IMR-90 (cell line): ENCODE measurements around the gene MAGI2. TPM values are rescaled to one million over a fixed set of nuclear protein-coding genes. Genes with fewer than 3 reads are reported as not detected.

Experiments used
- ATAC-seq: fragments of 200-7000 bp; cut with Tn5 transposase; 2 replicates; pipeline ENCODE4 v1.9.1; 2020; ENCODE audit warnings: low read depth, mild to moderate bottlenecking, moderate library complexity
- BruUV-seq: library from RNA; stranded (reverse); fragments of 400-500 nt; replicated peaks from 2 replicates; lab custom pipeline; 2021; lab: Mats Ljungman, UMichigan
- CTCF ChIA-PET: fragments of 300-600 bp; formaldehyde crosslinking; extraction: SDS; loops from one replicate; lab custom pipeline; 2021; ENCODE audit warnings: antibody characterized with exemption; lab: Yijun Ruan, JAX
- POLR2A ChIA-PET: fragments of 300-600 bp; sonication (Branson Sonifier 250); formaldehyde crosslinking; loops from one replicate; lab custom pipeline; 2022; ENCODE audit warnings: antibody characterized with exemption; ENCODE audit not compliant: unreplicated experiment; lab: Charles Lee
- DNase-seq: peaks from one replicate; pipeline ENCODE4 v3.0.0; 2013
- H2AFZ ChIP-seq: replicated peaks from 2 replicates; pipeline ENCODE3; 2013; ENCODE audit warnings: low read length, mild to moderate bottlenecking; ENCODE audit not compliant: poor library complexity
- H2AK5ac ChIP-seq: 2 replicates; pipeline ENCODE4 v1.6.1; 2013; ENCODE audit warnings: low read depth, low read length, inconsistent platforms
- H2AK9ac ChIP-seq: replicated peaks from 2 replicates; pipeline ENCODE3; 2013; ENCODE audit warnings: mild to moderate bottlenecking, low read depth, low read length, moderate library complexity; ENCODE audit not compliant: poor library complexity
- H2BK120ac ChIP-seq: 2 replicates; pipeline ENCODE4 v1.6.1; 2013; ENCODE audit warnings: low read depth, low read length, inconsistent platforms
- H2BK15ac ChIP-seq: 3 replicates; pipeline ENCODE4 v1.6.1; 2013; ENCODE audit warnings: low read depth, low read length, inconsistent platforms
- H2BK20ac ChIP-seq: 2 replicates; pipeline ENCODE4 v1.6.1; 2013; ENCODE audit warnings: low read depth, mild to moderate bottlenecking, inconsistent platforms, low read length, moderate library complexity
- H2BK5ac ChIP-seq: 2 replicates; pipeline ENCODE4 v1.6.1; 2013; ENCODE audit warnings: mild to moderate bottlenecking, low read depth, low read length, inconsistent platforms; ENCODE audit not compliant: poor library complexity, severe bottlenecking
- H3K14ac ChIP-seq: replicated peaks from 2 replicates; pipeline ENCODE4 v1.6.1; 2013; ENCODE audit warnings: low read depth, low read length, inconsistent platforms
- H3K18ac ChIP-seq: 2 replicates; pipeline ENCODE4 v1.6.1; 2013; ENCODE audit warnings: low read depth, low read length, control low read depth
- H3K23ac ChIP-seq: 2 replicates; pipeline ENCODE4 v1.6.1; 2013; ENCODE audit warnings: low read depth, low read length, inconsistent platforms
- H3K27ac ChIP-seq: 2 replicates; pipeline ENCODE4 v1.5.1; 2013; ENCODE audit warnings: mild to moderate bottlenecking, control low read depth, low read length; ENCODE audit not compliant: insufficient read depth
- H3K27me3 ChIP-seq: 2 replicates; pipeline ENCODE4 v1.6.1; 2013; ENCODE audit warnings: low read length; ENCODE audit not compliant: control insufficient read depth, insufficient read depth
- H3K36me3 ChIP-seq: 2 replicates; pipeline ENCODE4 v1.6.1; 2013; ENCODE audit warnings: low read length, mixed read lengths; ENCODE audit not compliant: control insufficient read depth, insufficient read depth
- H3K4ac ChIP-seq: 2 replicates; pipeline ENCODE4 v1.6.1; 2013; ENCODE audit warnings: low read depth, low read length, inconsistent platforms
- H3K4me1 ChIP-seq: 2 replicates; pipeline ENCODE4 v1.6.1; 2013; ENCODE audit warnings: low read length, mixed read lengths; ENCODE audit not compliant: control insufficient read depth, insufficient read depth
- H3K4me2 ChIP-seq: 2 replicates; pipeline ENCODE4 v1.6.1; 2013; ENCODE audit warnings: low read depth, mild to moderate bottlenecking, control low read depth, low read length, moderate library complexity
- H3K4me3 ChIP-seq: 2 replicates; pipeline ENCODE4 v1.5.1; 2013; ENCODE audit warnings: low read depth, mild to moderate bottlenecking, control low read depth, low read length, moderate library complexity; ENCODE audit not compliant: insufficient read depth
- H3K56ac ChIP-seq: 2 replicates; pipeline ENCODE4 v1.6.1; 2013; ENCODE audit warnings: low read length, inconsistent platforms; ENCODE audit not compliant: insufficient read depth; ENCODE audit errors: extremely low read depth
- H3K79me1 ChIP-seq, 2 experiments: 2 replicates each; pipeline ENCODE4 v1.6.1; 2013; ENCODE audit warnings: low read length in 2 of 2, inconsistent platforms in 1 of 2, low read depth in 1 of 2
- H3K9ac ChIP-seq: 2 replicates; pipeline ENCODE4 v1.6.1; 2013; ENCODE audit warnings: low read depth, low read length, control low read depth
- H3K9me1 ChIP-seq: 2 replicates; pipeline ENCODE4 v1.6.1; 2013; ENCODE audit warnings: low read length, inconsistent platforms; ENCODE audit not compliant: insufficient read depth
- H3K9me3 ChIP-seq: 2 replicates; pipeline ENCODE4 v1.6.1; 2013; ENCODE audit warnings: low read length; ENCODE audit not compliant: control insufficient read depth, insufficient read depth
- H4K20me1 ChIP-seq: 2 replicates; pipeline ENCODE4 v1.6.1; 2013; ENCODE audit warnings: low read length, inconsistent platforms; ENCODE audit not compliant: insufficient read depth
- H4K5ac ChIP-seq: 2 replicates; pipeline ENCODE4 v1.6.1; 2013; ENCODE audit warnings: mild to moderate bottlenecking, low read depth, low read length, control low read depth
- H4K8ac ChIP-seq, 2 experiments: 2 replicates each; pipeline ENCODE4 v1.6.1; 2013; ENCODE audit warnings: low read depth in 2 of 2, low read length in 2 of 2, control low read depth in 1 of 2, inconsistent platforms in 1 of 2
- H4K91ac ChIP-seq: 2 replicates; pipeline ENCODE4 v1.6.1; 2013; ENCODE audit warnings: low read depth, low read length, inconsistent platforms; ENCODE audit not compliant: insufficient read depth
- CHD1 ChIP-seq: IDR thresholded peaks from 2 replicates; pipeline ENCODE4 v1.6.1; 2012; ENCODE audit warnings: low read depth, low read length, improper control_type of control experiment
- FOS ChIP-seq: fragments of 150-350 bp; IDR thresholded peaks from 2 replicates; pipeline ENCODE4 v1.6.1; 2016; ENCODE audit warnings: low read depth, low read length
- RAD21 ChIP-seq: IDR thresholded peaks from 2 replicates; pipeline ENCODE4 v1.6.1; 2012; ENCODE audit warnings: low read length, improper control_type of control experiment
- WGBS, 2 experiments: methylation state at CpG; one replicate each; pipeline versions ENCODE4 v1.1.5 to v1.1.7; 2013; ENCODE audit warnings: missing lambda C conversion rate in 2 of 2; ENCODE audit not compliant: insufficient read length in 1 of 2; ENCODE audit errors: extremely low coverage in 2 of 2; 5-methylcytosine and 5-hydroxymethylcytosine counted together
- dilution Hi-C: fragments of 300-500 bp; cut with HindIII; formaldehyde crosslinking; loops from one replicate; pipeline ENCODE4 v1.14.3; 2018; ENCODE audit warnings: low sequenced_read_pairs; ENCODE audit not compliant: unreplicated experiment
- in situ Hi-C: fragments of 300-500 bp; cut with MboI; formaldehyde crosslinking; loops from 3 replicates; pipeline ENCODE4 v1.14.3; 2019; ENCODE audit warnings: low sequenced_read_pairs, inconsistent platforms, mixed read lengths
- intact Hi-C: fragments of 100-400 bp; cut with micrococcal nuclease; formaldehyde crosslinking; loops from 2 replicates; pipeline ENCODE4 v1.10.0; 2022
- polyA plus RNA-seq, 3 experiments: library from polyadenylated mRNA; depleted of rRNA; stranded (reverse); fragments of >200 nt; gene quantifications; 2 replicates each; pipeline ENCODE4 v1.2.3, GENCODE V29; 2012; ENCODE audit warnings: low replicate concordance in 1 of 3
- total RNA-seq: library from RNA; depleted of rRNA; stranded (reverse); fragments of >200 nt; gene quantifications from 2 replicates; pipeline ENCODE4 v1.2.3, GENCODE V29; 2012
- TF ChIP-seq, protein P1 (sequence below): fragments of 150-350 bp; IDR thresholded peaks from 2 replicates; pipeline ENCODE4 v1.6.1; 2017; ENCODE audit warnings: mild to moderate bottlenecking, antibody characterized with exemption, low read length, low read depth

The MAGI2 gene
- total and polyA plus RNA-seq, 2 of the 4 experiments (the other 2 are of a cell fraction), result 2.5 to 17.9 TPM

DNA sequence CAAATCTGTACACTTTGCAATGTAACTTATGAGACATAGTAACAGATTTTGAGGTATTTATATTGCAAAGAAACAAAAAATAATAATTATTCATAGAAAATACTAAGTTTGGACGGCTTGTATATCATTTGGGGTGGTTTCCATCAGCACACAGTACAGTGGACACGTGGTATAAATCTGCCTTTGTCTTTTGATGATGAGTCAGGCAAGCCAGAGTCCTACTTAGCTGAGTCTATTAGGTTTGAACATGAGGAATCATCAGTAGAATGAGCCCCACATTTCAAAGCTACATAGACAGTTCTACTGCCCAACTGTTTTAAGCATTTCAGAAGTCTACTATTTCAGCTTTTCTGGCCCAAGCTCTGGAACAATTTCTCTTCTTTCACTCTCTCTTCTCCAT is 851.7 kb downstream of the MAGI2 start:
- Histone ChIP-seq H3K27ac (no peak overlapping the region), H3K4me3 (no peak overlapping the region), H2AK5ac (no peak overlapping the region), H2BK120ac (no peak overlapping the region), H3K14ac (no peak overlapping the region), H3K4ac (no peak overlapping the region), H3K27me3 (no peaks in the 10 kb centered on the region), H3K56ac (no peak overlapping the region), H3K23ac (no peak overlapping the region), H3K36me3 (no peaks in the 10 kb centered on the region), H4K91ac (no peak overlapping the region), H2BK15ac (no peak overlapping the region), H4K20me1 (no peaks in the 10 kb centered on the region), H2AFZ (no peak overlapping the region), H2AK9ac (no peak overlapping the region), H3K4me2 (no peak overlapping the region), H3K9ac (no peak overlapping the region), H4K8ac (no peak overlapping the region), H3K9me1 (no peaks in the 10 kb centered on the region), H2BK5ac (no peak overlapping the region), H4K5ac (no peak overlapping the region), H2BK20ac (no peak overlapping the region), H3K4me1 (no peaks in the 10 kb centered on the region; the same call in 1 of the 2 replicates), H3K79me1 (no peaks in the 10 kb centered on the region), H3K18ac (no peak overlapping the region), H3K9me3 (no peaks in the 10 kb centered on the region)
- no TSS peak for BruUV-seq
- TF ChIP-seq CHD1, result no peak
- TF ChIP-seq FOS, result no peak
- TF ChIP-seq, protein P1, sequence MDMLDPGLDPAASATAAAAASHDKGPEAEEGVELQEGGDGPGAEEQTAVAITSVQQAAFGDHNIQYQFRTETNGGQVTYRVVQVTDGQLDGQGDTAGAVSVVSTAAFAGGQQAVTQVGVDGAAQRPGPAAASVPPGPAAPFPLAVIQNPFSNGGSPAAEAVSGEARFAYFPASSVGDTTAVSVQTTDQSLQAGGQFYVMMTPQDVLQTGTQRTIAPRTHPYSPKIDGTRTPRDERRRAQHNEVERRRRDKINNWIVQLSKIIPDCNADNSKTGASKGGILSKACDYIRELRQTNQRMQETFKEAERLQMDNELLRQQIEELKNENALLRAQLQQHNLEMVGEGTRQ, result peak; percentile 36; the same call in 1 of the 2 replicates
- TF ChIP-seq RAD21, result no peak
- DNase-seq (peak; percentile 34), ATAC-seq (no peak)
- ChIA-PET POLR2A (no interaction called here), CTCF (no interaction called here)
- dilution Hi-C loops, result no loop called here
- intact Hi-C loops, result no loop called here
- in situ Hi-C loops, result no loop called here
- no CpG with 5 or more reads among the region's 2 CpGs for WGBS, 2 experiments
